HepG2 (cell line): ENCODE results near the gene TBC1D12. TPM values are rescaled to one million over a fixed set of nuclear protein-coding genes. Genes with fewer than 3 reads are reported as not detected.

Source experiments
- CERS6 ChIP-seq: sonication (generic); formaldehyde crosslinking; IDR thresholded peaks from 2 replicates; pipeline ENCODE4 v1.5.0; 2020; ENCODE audit warnings: missing genetic modification reagents
- ELF3 ChIP-seq: IDR thresholded peaks from 2 replicates; pipeline ENCODE4 v1.6.1; 2016; ENCODE audit warnings: missing genetic modification reagents, missing compliant biosample characterization
- ESRRA ChIP-seq: sonication (generic); formaldehyde crosslinking; IDR thresholded peaks from 2 replicates; pipeline ENCODE4 v1.5.1; 2020; ENCODE audit warnings: mild to moderate bottlenecking, low read depth, missing genetic modification reagents
- ETV5 ChIP-seq: IDR thresholded peaks from 2 replicates; pipeline ENCODE4 v1.6.1; 2018; ENCODE audit warnings: missing biosample characterization, missing genetic modification reagents, inconsistent platforms, borderline replicate concordance
- GABPB1 ChIP-seq: IDR thresholded peaks from 2 replicates; pipeline ENCODE4 v1.6.1; 2016; ENCODE audit warnings: mild to moderate bottlenecking, missing genetic modification reagents, moderate library complexity, missing compliant biosample characterization
- GFI1 ChIP-seq: sonication (generic); formaldehyde crosslinking; IDR thresholded peaks from 2 replicates; pipeline ENCODE4 v1.5.0; 2020; ENCODE audit warnings: missing genetic modification reagents, mild to moderate bottlenecking, borderline replicate concordance
- HNF1B ChIP-seq: sonication (generic); formaldehyde crosslinking; IDR thresholded peaks from 2 replicates; pipeline ENCODE4 v1.5.1; 2020; ENCODE audit warnings: mild to moderate bottlenecking, moderate library complexity, missing genetic modification reagents
- HOMEZ ChIP-seq: IDR thresholded peaks from 2 replicates; pipeline ENCODE4 v1.6.1; 2016; ENCODE audit warnings: low read depth
- HOXA3 ChIP-seq: sonication (generic); formaldehyde crosslinking; IDR thresholded peaks from 2 replicates; pipeline ENCODE4 v1.5.0; 2020; ENCODE audit warnings: missing genetic modification reagents
- IKZF1 ChIP-seq: fragments of 450-650 bp; IDR thresholded peaks from 2 replicates; pipeline ENCODE4 v1.7.1; 2016
- KMT2A ChIP-seq: sonication (generic); formaldehyde crosslinking; IDR thresholded peaks from 2 replicates; pipeline ENCODE4 v1.4.0; 2020; ENCODE audit warnings: missing genetic modification reagents
- MED1 ChIP-seq: sonication (generic); formaldehyde crosslinking; IDR thresholded peaks from 2 replicates; pipeline ENCODE4 v1.4.0; 2020; ENCODE audit warnings: missing genetic modification reagents
- MIER2 ChIP-seq: IDR thresholded peaks from 2 replicates; pipeline ENCODE4 v1.6.1; 2016; ENCODE audit warnings: missing biosample characterization, missing genetic modification reagents
- ONECUT2 ChIP-seq: sonication (generic); formaldehyde crosslinking; IDR thresholded peaks from 2 replicates; pipeline ENCODE4 v1.4.0; 2020; ENCODE audit warnings: missing genetic modification reagents
- SRY ChIP-seq: sonication (generic); formaldehyde crosslinking; IDR thresholded peaks from 2 replicates; pipeline ENCODE4 v1.8.0; 2022; ENCODE audit warnings: mild to moderate bottlenecking, missing genetic modification reagents
- TFAP4 ChIP-seq: sonication (generic); IDR thresholded peaks from 2 replicates; pipeline ENCODE4 v1.6.1; 2016; ENCODE audit warnings: low read depth, borderline replicate concordance
- UBTF ChIP-seq: sonication (generic); formaldehyde crosslinking; IDR thresholded peaks from 2 replicates; pipeline ENCODE4 v1.4.0; 2020; ENCODE audit warnings: mild to moderate bottlenecking, missing genetic modification reagents
- ZEB1 ChIP-seq: IDR thresholded peaks from 2 replicates; pipeline ENCODE4 v1.6.1; 2012; ENCODE audit warnings: mild to moderate bottlenecking, low read depth, inconsistent platforms; ENCODE audit not compliant: insufficient replicate concordance
- ZNF382 ChIP-seq: sonication (generic); formaldehyde crosslinking; IDR thresholded peaks from 2 replicates; pipeline ENCODE4 v1.5.0; 2020; ENCODE audit warnings: missing genetic modification reagents, mild to moderate bottlenecking, borderline replicate concordance
- ZUFSP ChIP-seq: sonication (generic); formaldehyde crosslinking; IDR thresholded peaks from 2 replicates; pipeline ENCODE4 v1.9.0; 2021; ENCODE audit warnings: missing genetic modification reagents, mild to moderate bottlenecking, borderline replicate concordance
- polyA plus RNA-seq, 8 experiments: library from polyadenylated mRNA; depleted of rRNA in 3 of 8; stranded (reverse) in 7 of 8; unstranded in 1 of 8; fragments of >200 nt; fragmentation: Illumina TruSeq in 4 of 8; extraction: Trizol in 4 of 8; gene quantifications; 2 replicates each; pipeline versions ENCODE4 v1.2.1 to v1.2.3, GENCODE V29; 2011 to 2016; ENCODE audit warnings: low read depth in 4 of 8, missing spikeins in 1 of 8, mixed read lengths in 1 of 8; ENCODE audit not compliant: insufficient read depth in 1 of 8
- total RNA-seq, 5 experiments: library from RNA; depleted of rRNA; stranded (reverse); fragments of >200 nt; fragmentation: Illumina TruSeq; extraction: Trizol; gene quantifications; 2 replicates each; pipeline ENCODE4 v1.2.3, GENCODE V29; 2016; ENCODE audit warnings: low read depth in 1 of 5

Gene TBC1D12
- total and polyA plus RNA-seq, 2 of the 13 experiments (the other 11 are each of a cell fraction or from before 2014, with no cell fraction given) = 5.7 to 6.2 TPM

- TF ChIP-seq HOMEZ (CRISPR knock-in tag) (peak; percentile 92), MIER2 (CRISPR knock-in tag) (no peak), TFAP4 (peak; percentile 50; the same call in 1 of the 2 replicates), MED1 (CRISPR knock-in tag) (peak; percentile 69), GFI1 (CRISPR knock-in tag) (peak; percentile 68), ZEB1 (peak; percentile 54), GABPB1 (peak; percentile 81), IKZF1 (no peak), UBTF (CRISPR knock-in tag) (peak; percentile 92), ETV5 (CRISPR knock-in tag) (peak; percentile 32; the same call in 1 of the 2 replicates), ONECUT2 (no peak), ZNF382 (CRISPR knock-in tag) (no peak), SRY (CRISPR knock-in tag) (peak; percentile 41; the same call in 1 of the 2 replicates), ESRRA (no peak), KMT2A (CRISPR knock-in tag) (peak; percentile 76; the same call in 1 of the 2 replicates), CERS6 (CRISPR knock-in tag) (no peak), ZUFSP (CRISPR knock-in tag) (no peak), HOXA3 (CRISPR knock-in tag) (peak; percentile 90), HNF1B (CRISPR knock-in tag) (0 out of 2 replicates have a peak, but pooled peaks have one; percentile 34), ELF3 (CRISPR knock-in tag) (peak; percentile 27)
Measured at GRCh38 chr10:94402204-94402842, at the start of gene TBC1D12 (continued).
